ENCODE results near the gene LDHAL6B.

DNA sequence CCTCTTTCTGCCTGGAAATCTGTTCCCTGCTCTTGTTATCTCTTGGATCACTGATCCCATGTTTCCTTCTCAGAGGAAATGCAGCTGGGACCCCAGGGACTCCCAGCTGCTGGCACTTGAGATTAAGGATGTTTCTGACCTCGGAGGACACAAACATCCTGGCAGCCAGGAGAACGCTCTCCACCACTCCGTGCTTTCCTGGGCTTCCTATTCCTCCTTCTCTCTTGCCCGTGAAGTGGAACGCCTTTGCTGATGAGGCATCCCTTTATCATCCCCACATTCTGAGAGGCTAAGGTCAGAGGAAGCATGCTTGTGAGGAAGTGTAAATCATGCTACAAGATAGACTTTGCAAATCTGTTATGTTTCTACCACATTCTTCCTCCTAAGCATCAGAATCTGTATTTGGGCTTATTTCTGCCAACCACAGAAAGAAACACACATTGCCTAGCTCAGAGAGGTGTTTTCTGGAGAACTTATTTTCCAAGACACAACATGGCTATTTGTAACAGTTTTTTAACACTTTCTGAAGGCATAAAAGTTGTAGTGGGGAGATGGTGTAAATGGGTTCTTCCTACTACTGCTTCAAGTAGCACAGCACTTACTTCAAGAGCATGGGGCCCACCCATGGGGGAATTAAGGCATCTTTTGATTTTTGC is 25.6 kb upstream of the LDHAL6B start:
- no peak for TF ChIP-seq CTCF (IDR thresholded peaks at IDR 0.05)
- TF ChIP-seq POLR2A (IDR thresholded peaks at IDR 0.05): no peak
